OCI-LY7 (cell line): ENCODE data around the gene ZNRF1. TPM values are rescaled to one million over a fixed set of nuclear protein-coding genes. Genes with fewer than 3 reads are reported as not detected.

ENCODE experiments used
- BruUV-seq: library from RNA; stranded (reverse); fragments of 400-500 nt; replicated peaks from 2 replicates; lab custom pipeline; 2021; lab: Mats Ljungman, UMichigan
- CTCF ChIA-PET: fragments of 300-600 bp; sonication (Branson Sonifier 250); formaldehyde crosslinking; loops from one replicate; lab custom pipeline; 2022; ENCODE audit warnings: antibody characterized with exemption; ENCODE audit not compliant: unreplicated experiment; lab: Charles Lee
- POLR2A ChIA-PET: fragments of 300-600 bp; sonication (Branson Sonifier 250); formaldehyde crosslinking; loops from one replicate; lab custom pipeline; 2022; ENCODE audit warnings: antibody characterized with exemption; lab: Charles Lee
- DNase-seq: peaks from one replicate; pipeline ENCODE4 v3.0.0-alpha.2; 2015; ENCODE audit warnings: low spot score
- H2AFZ ChIP-seq: fragments of 200-600 bp; sonication (generic), shearing (Covaris generic); 2 replicates; pipeline ENCODE4 v1.6.1; 2014; ENCODE audit warnings: mild to moderate bottlenecking, antibody characterized with exemption, low read length, moderate library complexity
- H3K27ac ChIP-seq: fragments of 200-600 bp; sonication (generic); 2 replicates; pipeline ENCODE4 v1.5.1; 2014; ENCODE audit warnings: mixed run types, low read depth, mild to moderate bottlenecking, moderate library complexity, low read length, inconsistent platforms; ENCODE audit not compliant: poor library complexity, severe bottlenecking
- H3K36me3 ChIP-seq: fragments of 200-600 bp; sonication (generic); 2 replicates; pipeline ENCODE4 v1.6.1; 2014; ENCODE audit warnings: mild to moderate bottlenecking, antibody characterized with exemption, low read length, moderate library complexity, mixed read lengths; ENCODE audit not compliant: insufficient read depth
- H3K4me1 ChIP-seq: fragments of 200-600 bp; sonication (generic); 2 replicates; pipeline ENCODE4 v1.5.1; 2014; ENCODE audit warnings: mild to moderate bottlenecking, low read length; ENCODE audit not compliant: insufficient read depth, poor library complexity, severe bottlenecking
- H3K4me2 ChIP-seq: fragments of 200-600 bp; sonication (generic); 2 replicates; pipeline ENCODE4 v1.6.1; 2014; ENCODE audit warnings: mild to moderate bottlenecking, low read length
- H3K4me3 ChIP-seq: fragments of 200-600 bp; sonication (generic); 2 replicates; pipeline ENCODE4 v1.5.1; 2014; ENCODE audit warnings: mild to moderate bottlenecking, low read depth, low read length; ENCODE audit not compliant: poor library complexity, severe bottlenecking
- H3K79me2 ChIP-seq: fragments of 200-600 bp; sonication (generic); 2 replicates; pipeline ENCODE4 v1.6.1; 2016; ENCODE audit warnings: low read depth, mild to moderate bottlenecking, low read length, moderate library complexity, mixed read lengths; ENCODE audit not compliant: insufficient read depth
- H3K9me2 ChIP-seq: fragments of 200-600 bp; sonication (generic); 2 replicates; pipeline ENCODE4 v1.6.1; 2016; ENCODE audit warnings: mild to moderate bottlenecking, low read length, mixed read lengths; ENCODE audit not compliant: insufficient read depth
- H3K9me3 ChIP-seq: fragments of 200-600 bp; sonication (generic); 2 replicates; pipeline ENCODE4 v1.6.1; 2014; ENCODE audit warnings: mild to moderate bottlenecking, mixed run types, low read length, mixed read lengths
- H4K20me1 ChIP-seq: fragments of 200-600 bp; sonication (generic); 2 replicates; pipeline ENCODE4 v1.6.1; 2014; ENCODE audit warnings: mild to moderate bottlenecking, antibody characterized with exemption, low read length, moderate library complexity, mixed read lengths; ENCODE audit not compliant: insufficient read depth
- EZH2phosphoT487 ChIP-seq: fragments of 200-600 bp; sonication (generic); IDR thresholded peaks from 2 replicates; pipeline ENCODE4 v1.6.1; 2018; ENCODE audit warnings: low read depth, borderline replicate concordance, mild to moderate bottlenecking, mixed run types, antibody characterized with exemption, low read length, moderate library complexity, mixed read lengths
- intact Hi-C: fragments of 100-400 bp; cut with micrococcal nuclease; formaldehyde crosslinking; loops from one replicate; pipeline ENCODE4 v1.10.0; 2022; ENCODE audit not compliant: unreplicated experiment
- total RNA-seq, 2 experiments: library from RNA; depleted of rRNA in 1 of 2; stranded (reverse); fragments of >200 nt in 1 of 2; shearing (Covaris generic) in 1 of 2; gene quantifications; 2 replicates each; pipeline ENCODE4 v1.2.3, GENCODE V29; 2014 to 2022
- TF ChIP-seq, protein P1 (sequence below): fragments of 200-600 bp; sonication (generic); conservative IDR thresholded peaks from 2 replicates; pipeline ENCODE4 v1.5.1; 2014; ENCODE audit warnings: mild to moderate bottlenecking, antibody characterized with exemption, low read length, moderate library complexity, mixed read lengths

ZNRF1 gene
- total RNA-seq, 2 experiments from 2014 or later = 11.8 to 23.7 TPM

DNA sequence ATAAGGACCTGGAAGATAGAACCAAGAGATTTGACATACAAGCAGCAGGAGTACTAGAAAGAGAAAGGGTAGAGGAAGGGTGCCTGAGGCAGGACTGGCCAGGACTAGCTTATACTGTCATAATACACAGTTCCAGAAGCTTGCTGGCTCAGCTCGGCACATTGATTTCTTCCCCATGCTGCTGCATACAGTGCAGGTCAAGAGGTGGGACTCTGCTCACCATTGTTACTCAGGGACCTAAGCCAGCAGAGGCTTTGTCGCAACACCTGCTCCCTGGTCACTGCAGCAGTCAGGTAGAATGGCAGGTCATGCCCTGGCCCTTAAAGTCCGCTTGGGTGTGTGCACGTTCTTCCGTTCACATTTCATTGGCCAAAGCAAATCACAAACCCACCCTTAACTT, 85.0 kb downstream of the ZNRF1 start:
- DNase-seq = no peak
- no peak overlapping the region for H3K4me3 ChIP-seq
- H2AFZ ChIP-seq = no peak overlapping the region
- H3K27ac ChIP-seq = no peak overlapping the region
- intact Hi-C loops = no loop called here
- no peak overlapping the region for H3K4me2 ChIP-seq
- CTCF ChIA-PET = no interaction called here
- no peaks in the 10 kb centered on the region for H3K36me3 ChIP-seq
- no peaks in the 10 kb centered on the region for H3K79me2 ChIP-seq
- TF ChIP-seq, protein P1, sequence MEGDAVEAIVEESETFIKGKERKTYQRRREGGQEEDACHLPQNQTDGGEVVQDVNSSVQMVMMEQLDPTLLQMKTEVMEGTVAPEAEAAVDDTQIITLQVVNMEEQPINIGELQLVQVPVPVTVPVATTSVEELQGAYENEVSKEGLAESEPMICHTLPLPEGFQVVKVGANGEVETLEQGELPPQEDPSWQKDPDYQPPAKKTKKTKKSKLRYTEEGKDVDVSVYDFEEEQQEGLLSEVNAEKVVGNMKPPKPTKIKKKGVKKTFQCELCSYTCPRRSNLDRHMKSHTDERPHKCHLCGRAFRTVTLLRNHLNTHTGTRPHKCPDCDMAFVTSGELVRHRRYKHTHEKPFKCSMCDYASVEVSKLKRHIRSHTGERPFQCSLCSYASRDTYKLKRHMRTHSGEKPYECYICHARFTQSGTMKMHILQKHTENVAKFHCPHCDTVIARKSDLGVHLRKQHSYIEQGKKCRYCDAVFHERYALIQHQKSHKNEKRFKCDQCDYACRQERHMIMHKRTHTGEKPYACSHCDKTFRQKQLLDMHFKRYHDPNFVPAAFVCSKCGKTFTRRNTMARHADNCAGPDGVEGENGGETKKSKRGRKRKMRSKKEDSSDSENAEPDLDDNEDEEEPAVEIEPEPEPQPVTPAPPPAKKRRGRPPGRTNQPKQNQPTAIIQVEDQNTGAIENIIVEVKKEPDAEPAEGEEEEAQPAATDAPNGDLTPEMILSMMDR = no peak
- no peaks in the 10 kb centered on the region for H3K9me3 ChIP-seq
- no TSS peak for BruUV-seq
- H3K9me2 ChIP-seq = no peaks in the 10 kb centered on the region
- 0 out of 2 replicates have a peak, but pooled peaks cover 10% of the 10 kb centered on the region for H4K20me1 ChIP-seq
- POLR2A ChIA-PET = interaction anchor here (1.1 kb wide), 1 partner anchor 87 kb away, joined by 3 read pairs; no protein-coding TSS in a partner anchor
- peaks cover 11% of the 10 kb centered on the region for H3K4me1 ChIP-seq

DNA sequence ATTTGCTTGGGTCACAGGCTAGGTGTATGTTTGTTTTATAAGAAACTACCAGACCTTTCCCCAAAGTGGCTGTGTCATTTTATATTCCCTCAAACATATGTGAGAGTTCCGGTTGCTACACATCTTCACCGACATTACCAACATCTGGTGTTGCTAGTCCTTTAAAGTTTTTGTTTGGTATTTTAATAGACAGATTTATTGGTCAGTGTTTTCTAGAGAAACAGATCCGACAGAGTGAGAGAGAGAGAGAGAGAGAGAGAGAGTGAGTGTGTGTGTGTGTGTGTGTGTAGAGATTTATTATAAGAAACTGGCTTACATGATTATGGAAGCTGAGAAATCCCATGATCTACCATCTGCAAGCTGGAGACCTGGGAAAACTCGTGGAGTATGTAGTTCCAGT, 86.7 kb downstream of the ZNRF1 start:
- intact Hi-C loops = no loop called here
- DNase-seq = no peak
- Histone ChIP-seq H3K79me2 (no peaks in the 10 kb centered on the region), H3K9me2 (no peaks in the 10 kb centered on the region), H3K27ac (no peak overlapping the region), H4K20me1 (0 out of 2 replicates have a peak, but pooled peaks cover 10% of the 10 kb centered on the region), H3K36me3 (no peaks in the 10 kb centered on the region), H2AFZ (no peak overlapping the region), H3K4me2 (no peak overlapping the region), H3K9me3 (no peaks in the 10 kb centered on the region), H3K4me3 (no peak overlapping the region), H3K4me1 (peaks cover 11% of the 10 kb centered on the region)
- no peak for TF ChIP-seq EZH2phosphoT487
- TF ChIP-seq, protein P1 = no peak
- no TSS peak for BruUV-seq
- POLR2A ChIA-PET = interaction anchor here (2.5 kb wide), 1 partner anchor 12 kb away, joined by 6 read pairs; no protein-coding TSS in a partner anchor
- CTCF ChIA-PET = no interaction called here

DNA sequence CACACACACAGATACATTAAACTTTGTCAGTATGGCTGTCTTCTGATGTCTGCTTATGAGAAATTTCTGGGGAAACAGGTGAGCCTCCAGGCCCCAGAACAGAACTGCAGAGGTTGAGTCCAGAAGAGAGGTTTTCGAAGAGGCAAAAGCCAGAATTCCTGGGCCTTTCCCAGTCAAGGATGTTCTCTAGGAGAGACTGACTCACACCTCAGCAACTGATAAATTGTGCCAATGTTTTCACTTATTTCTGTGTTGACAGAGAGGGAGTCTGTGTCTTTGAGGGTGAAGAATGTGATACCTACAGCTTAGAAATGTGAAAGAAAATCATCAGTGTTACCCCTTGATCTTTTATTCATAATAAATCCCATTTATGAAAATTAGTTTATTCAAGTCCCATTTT, 87.5 kb downstream of the ZNRF1 start:
- intact Hi-C loops = no loop called here
- Histone ChIP-seq H3K4me1 (peaks cover 7% of the 10 kb centered on the region), H3K4me3 (no peak overlapping the region), H4K20me1 (0 out of 2 replicates have a peak, but pooled peaks cover 10% of the 10 kb centered on the region), H3K27ac (no peak overlapping the region), H3K9me3 (no peaks in the 10 kb centered on the region), H2AFZ (no peak overlapping the region), H3K79me2 (no peaks in the 10 kb centered on the region), H3K36me3 (no peaks in the 10 kb centered on the region), H3K9me2 (no peaks in the 10 kb centered on the region), H3K4me2 (no peak overlapping the region)
- CTCF ChIA-PET = no interaction called here
- no TSS peak for BruUV-seq
- DNase-seq = no peak
- POLR2A ChIA-PET = interaction anchor here (0.6 to 2.5 kb wide), 2 partner anchors 11 to 13 kb away, joined by 3 to 6 read pairs; no protein-coding TSS in a partner anchor
- TF ChIP-seq, protein P1 = no peak
- TF ChIP-seq EZH2phosphoT487 = no peak
